Choroid plexus epithelial cell (primary cell): ENCODE results near the gene KRTAP5-2.

Experiments
- DNase-seq: peaks from one replicate; pipeline ENCODE4 v3.0.0-alpha.2; 2010; ENCODE audit warnings: low read depth
- H3K4me3 ChIP-seq: 2 replicates; pipeline ENCODE4 v1.5.1; 2011; ENCODE audit warnings: low read depth, mild to moderate bottlenecking, control low read depth, low read length, moderate library complexity
- TF ChIP-seq, protein P1 (sequence below): conservative IDR thresholded peaks from 2 replicates; pipeline ENCODE4 v1.5.1; 2011; ENCODE audit warnings: low read depth, mild to moderate bottlenecking, control low read depth, inconsistent platforms, low read length, moderate library complexity

KRTAP5-2 gene

GRCh38 chr11:1571760-1572196 is 26.3 kb downstream of the KRTAP5-2 start:
- DNase-seq = no peak
- peak overlapping the region; percentile 42 for H3K4me3 ChIP-seq
- TF ChIP-seq, protein P1, sequence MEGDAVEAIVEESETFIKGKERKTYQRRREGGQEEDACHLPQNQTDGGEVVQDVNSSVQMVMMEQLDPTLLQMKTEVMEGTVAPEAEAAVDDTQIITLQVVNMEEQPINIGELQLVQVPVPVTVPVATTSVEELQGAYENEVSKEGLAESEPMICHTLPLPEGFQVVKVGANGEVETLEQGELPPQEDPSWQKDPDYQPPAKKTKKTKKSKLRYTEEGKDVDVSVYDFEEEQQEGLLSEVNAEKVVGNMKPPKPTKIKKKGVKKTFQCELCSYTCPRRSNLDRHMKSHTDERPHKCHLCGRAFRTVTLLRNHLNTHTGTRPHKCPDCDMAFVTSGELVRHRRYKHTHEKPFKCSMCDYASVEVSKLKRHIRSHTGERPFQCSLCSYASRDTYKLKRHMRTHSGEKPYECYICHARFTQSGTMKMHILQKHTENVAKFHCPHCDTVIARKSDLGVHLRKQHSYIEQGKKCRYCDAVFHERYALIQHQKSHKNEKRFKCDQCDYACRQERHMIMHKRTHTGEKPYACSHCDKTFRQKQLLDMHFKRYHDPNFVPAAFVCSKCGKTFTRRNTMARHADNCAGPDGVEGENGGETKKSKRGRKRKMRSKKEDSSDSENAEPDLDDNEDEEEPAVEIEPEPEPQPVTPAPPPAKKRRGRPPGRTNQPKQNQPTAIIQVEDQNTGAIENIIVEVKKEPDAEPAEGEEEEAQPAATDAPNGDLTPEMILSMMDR = no peak

GRCh38 chr11:1570896-1571759 is 27.0 kb downstream of the KRTAP5-2 start:
- peak; percentile 5 for DNase-seq
- TF ChIP-seq, protein P1 = no peak
- H3K4me3 ChIP-seq = peak overlapping the region; percentile 42

DNA sequence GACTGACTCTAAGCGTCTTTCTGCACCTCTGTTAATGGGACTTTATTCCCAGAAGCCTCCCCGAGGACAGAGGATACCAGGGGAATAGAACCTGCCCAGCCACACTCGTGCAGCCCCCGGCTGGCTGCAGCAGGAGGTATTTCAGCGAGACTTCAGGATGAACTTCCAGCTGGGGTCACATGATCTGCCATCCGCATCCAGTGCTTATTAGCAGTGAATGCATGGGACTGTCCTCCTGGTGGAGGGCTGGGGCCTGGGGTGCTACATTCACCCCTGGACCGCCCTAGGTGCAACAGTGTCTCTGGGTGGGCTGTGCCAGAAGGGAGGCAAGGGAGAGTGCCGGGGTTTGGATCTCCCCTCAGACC is 27.6 kb downstream of the KRTAP5-2 start:
- DNase-seq = no peak
- TF ChIP-seq, protein P1 = no peak
- no peak overlapping the region for H3K4me3 ChIP-seq

DNA sequence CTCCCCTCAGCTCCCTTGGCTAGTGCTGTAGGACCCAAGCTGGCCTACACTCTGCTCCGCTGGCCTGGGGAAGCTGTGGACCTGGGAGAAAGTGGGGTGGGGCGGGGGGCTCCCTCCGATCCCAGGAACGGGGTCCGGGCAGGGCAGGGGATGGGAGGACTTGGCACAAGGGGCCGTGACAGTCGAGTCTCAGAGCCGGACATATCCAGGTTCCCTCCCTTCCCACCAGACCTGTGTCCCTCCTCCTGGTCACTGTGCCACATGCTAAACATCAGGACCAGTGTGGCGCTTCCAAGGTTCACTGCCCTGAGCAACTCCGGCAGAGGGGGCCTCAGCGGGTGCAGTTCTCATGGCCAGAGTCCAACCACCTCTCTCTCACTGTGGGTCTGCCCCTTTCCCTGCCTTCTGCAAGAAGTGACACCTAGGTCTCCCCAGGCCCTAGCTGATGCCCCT is 28.1 kb downstream of the KRTAP5-2 start:
- TF ChIP-seq, protein P1 = no peak
- H3K4me3 ChIP-seq = no peak overlapping the region
- no peak for DNase-seq

GRCh38 chr11:1569251-1569780 is 28.8 kb downstream of the KRTAP5-2 start:
- H3K4me3 ChIP-seq = no peak overlapping the region
- no peak for DNase-seq
- TF ChIP-seq, protein P1 = no peak

DNA sequence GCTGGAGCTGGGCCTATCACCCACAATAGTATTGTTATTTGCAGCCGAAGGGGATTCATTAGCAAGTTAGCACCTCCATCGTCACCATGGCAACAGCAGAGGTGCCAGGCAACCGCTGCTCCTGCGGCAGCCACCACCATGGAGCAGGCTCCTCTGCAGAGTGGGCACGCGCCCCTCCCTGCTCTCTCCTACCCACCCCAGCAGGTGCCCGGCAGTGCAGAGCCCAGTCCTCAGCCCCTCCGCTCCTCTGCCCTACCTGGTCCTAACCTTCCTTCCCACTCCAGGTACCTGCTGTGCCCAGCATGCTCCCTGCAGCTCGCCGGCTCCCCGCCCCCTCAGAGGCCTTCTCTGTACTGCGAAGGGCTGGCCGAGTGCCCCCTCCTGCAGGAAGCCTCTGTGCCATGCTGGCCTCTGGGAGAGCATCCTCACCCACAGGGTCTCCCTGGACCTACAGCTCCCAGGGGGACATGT is 29.6 kb downstream of the KRTAP5-2 start:
- TF ChIP-seq, protein P1 = no peak
- DNase-seq = no peak
- no peak overlapping the region for H3K4me3 ChIP-seq
